CD14-positive monocyte (primary cell): Measurements from ENCODE around the gene RCE1. TPM values are rescaled to one million over a fixed set of nuclear protein-coding genes. Genes with fewer than 3 reads are reported as not detected.

Experiments used
- DNase-seq, 3 donors: peaks; one replicate each; pipeline ENCODE4 v3.0.0-alpha.2; 2011 to 2022
- H2AFZ ChIP-seq: 2 replicates; pipeline ENCODE4 v1.6.0; 2012; ENCODE audit warnings: mild to moderate bottlenecking, low read depth, low read length, inconsistent platforms; ENCODE audit not compliant: insufficient read depth, poor library complexity, severe bottlenecking
- H3K27ac ChIP-seq, 2 donors: 1 replicate in 1 of 2; 2 replicates in 1 of 2; pipeline ENCODE4 v1.5.1; 2012 to 2013; ENCODE audit warnings: low read length in 2 of 2, control low read depth in 1 of 2, inconsistent platforms in 1 of 2, low read depth in 1 of 2, mild to moderate bottlenecking in 1 of 2
- H3K27me3 ChIP-seq, 2 donors: one replicate each; pipeline versions ENCODE4 v1.6.0 to v1.6.1; 2011 to 2013; ENCODE audit warnings: low read length in 2 of 2; ENCODE audit not compliant: control insufficient read depth in 2 of 2, insufficient read depth in 2 of 2
- H3K36me3 ChIP-seq, 2 donors: replicated peaks in 1 of 2; 1 replicate in 1 of 2; 2 replicates in 1 of 2; pipeline versions ENCODE4 v1.5.1 to v1.6.1; 2012 to 2013; ENCODE audit warnings: low read length in 2 of 2, control low read depth in 1 of 2, inconsistent platforms in 1 of 2, mild to moderate bottlenecking in 1 of 2; ENCODE audit not compliant: insufficient read depth in 2 of 2, control insufficient read depth in 1 of 2
- H3K4me1 ChIP-seq, 2 donors: 1 replicate in 1 of 2; 2 replicates in 1 of 2; pipeline versions ENCODE4 v1.5.1 to v1.6.1; 2012 to 2013; ENCODE audit warnings: low read length in 2 of 2, control low read depth in 1 of 2, inconsistent platforms in 1 of 2, mild to moderate bottlenecking in 1 of 2, moderate library complexity in 1 of 2; ENCODE audit not compliant: insufficient read depth in 2 of 2, control insufficient read depth in 1 of 2
- H3K4me2 ChIP-seq: replicated peaks from 2 replicates; pipeline ENCODE3; 2012; ENCODE audit warnings: low read length, moderate library complexity, mild to moderate bottlenecking; ENCODE audit not compliant: poor library complexity, severe bottlenecking; ENCODE audit errors: extremely low read depth
- H3K4me3 ChIP-seq, 3 experiments: fragments of 200-600 bp in 1 of 3; sonication (generic) in 1 of 3; replicated peaks in 1 of 3; 1 replicate in 2 of 3; 2 replicates in 1 of 3; pipeline ENCODE4 v1.5.1; 2011 to 2013; ENCODE audit warnings: low read length in 3 of 3, mild to moderate bottlenecking in 3 of 3, control low read depth in 2 of 3, low read depth in 2 of 3, inconsistent platforms in 1 of 3, moderate library complexity in 1 of 3
- H3K79me2 ChIP-seq: 2 replicates; pipeline ENCODE4 v1.6.0; 2012; ENCODE audit warnings: mild to moderate bottlenecking, control low read depth, inconsistent platforms, low read length, moderate library complexity; ENCODE audit not compliant: insufficient read depth
- H3K9ac ChIP-seq: 2 replicates; pipeline ENCODE4 v1.6.0; 2017; ENCODE audit warnings: low read length, mild to moderate bottlenecking; ENCODE audit not compliant: insufficient read depth, poor library complexity, severe bottlenecking
- H3K9me3 ChIP-seq, 2 donors: replicated peaks in 1 of 2; 1 replicate in 1 of 2; 2 replicates in 1 of 2; pipeline versions ENCODE4 v1.5.1 to v1.6.1; 2012 to 2013; ENCODE audit warnings: low read length in 2 of 2, control low read depth in 1 of 2; ENCODE audit not compliant: control insufficient read depth in 1 of 2, insufficient read depth in 1 of 2
- H4K20me1 ChIP-seq: 2 replicates; pipeline ENCODE4 v1.6.0; 2012; ENCODE audit warnings: mild to moderate bottlenecking, low read length, control low read depth, moderate library complexity; ENCODE audit not compliant: insufficient read depth
- H3K27ac Mint-ChIP-seq, 7 donors: one replicate each; pipeline ENCODE4 v1.8.0; 2020; ENCODE audit warnings: mild to moderate bottlenecking in 7 of 7, mixed read lengths in 7 of 7, moderate library complexity in 6 of 7, inconsistent platforms in 2 of 7
- H3K27me3 Mint-ChIP-seq, 3 donors: one replicate each; pipeline ENCODE4 v1.8.0; 2021 to 2022; ENCODE audit warnings: low read depth in 3 of 3, mild to moderate bottlenecking in 3 of 3, mixed read lengths in 3 of 3, moderate library complexity in 3 of 3, inconsistent platforms in 1 of 3
- H3K36me3 Mint-ChIP-seq, 2 donors: one replicate each; pipeline ENCODE4 v1.8.0; 2020; ENCODE audit warnings: mixed read lengths in 2 of 2, inconsistent platforms in 1 of 2, mild to moderate bottlenecking in 1 of 2
- H3K4me1 Mint-ChIP-seq: one replicate; pipeline ENCODE4 v1.8.0; 2020; ENCODE audit warnings: mild to moderate bottlenecking, mixed read lengths
- H3K4me3 Mint-ChIP-seq, 2 donors: one replicate each; pipeline ENCODE4 v1.8.0; 2020; ENCODE audit warnings: mild to moderate bottlenecking in 2 of 2, mixed read lengths in 2 of 2, moderate library complexity in 1 of 2
- H3K9me3 Mint-ChIP-seq, 7 donors: one replicate each; pipeline ENCODE4 v1.8.0; 2020 to 2022; ENCODE audit warnings: mixed read lengths in 7 of 7, mild to moderate bottlenecking in 6 of 7, moderate library complexity in 6 of 7, inconsistent platforms in 2 of 7
- WGBS: methylation state at CpG from one replicate; pipeline ENCODE4 v1.1.5; 2013; ENCODE audit warnings: missing lambda C conversion rate; ENCODE audit not compliant: insufficient coverage; 5-methylcytosine and 5-hydroxymethylcytosine counted together
- intact Hi-C, 2 donors: fragments of 100-400 bp; cut with micrococcal nuclease; formaldehyde crosslinking; loops; one replicate each; pipeline versions ENCODE4 v1.15.0 to v1.15.1; 2023
- polyA plus RNA-seq, 3 donors: library from polyadenylated mRNA; depleted of rRNA in 1 of 3; unstranded in 2 of 3; stranded (reverse) in 1 of 3; fragments of 300-500 nt in 2 of 3; fragments of >200 nt in 1 of 3; fragmentation: Illumina TruSeq in 2 of 3; gene quantifications; 1 replicate in 2 of 3; 2 replicates in 1 of 3; pipeline ENCODE4 v1.2.3, GENCODE V29; 2012 to 2021
- TF ChIP-seq, protein P1 (sequence below): fragments of 200-600 bp; IDR thresholded peaks from one replicate; pipeline ENCODE4 v1.8.0; 2022; ENCODE audit warnings: antibody characterized with exemption, mild to moderate bottlenecking

The RCE1 gene
- polyA plus RNA-seq, 3 donors: 20.3 to 24.7 (median 22.8) TPM

- H3K4me1 Mint-ChIP-seq: peaks cover 37% of the 10 kb centered on the region
- H3K9ac ChIP-seq: peak overlapping the region; percentile 100
- H3K9me3 Mint-ChIP-seq: no peaks in the 10 kb centered on the region
Measured at GRCh38 chr11:66843776-66844495, 695 bp downstream of the RCE1 start.

GRCh38 chr11:66844496-66845142, 1.4 kb downstream of the RCE1 start:
- H3K4me1 ChIP-seq: peaks cover 23 to 30% of the 10 kb centered on the region in 2 donors
- peak overlapping the region; percentile 100 for H3K9ac ChIP-seq
- H2AFZ ChIP-seq: no peak overlapping the region
- Mint-ChIP-seq H3K4me1 (peaks cover 37% of the 10 kb centered on the region), H3K4me3 (peak overlapping the region in 1 of 2 donors; percentile 78), H3K27me3 (no peaks in the 10 kb centered on the region), H3K27ac (peak overlapping the region in 4 of 7 donors; percentile 0 to 92 (median 87)), H3K9me3 (no peaks in the 10 kb centered on the region), H3K36me3 (peaks cover 29 to 44% of the 10 kb centered on the region in 2 donors)
- H3K79me2 ChIP-seq: peaks cover 59% of the 10 kb centered on the region
- peak overlapping the region in 1 of 3 experiments; percentile 91 for H3K4me3 ChIP-seq
- H3K36me3 ChIP-seq: peaks cover 37 to 42% of the 10 kb centered on the region in 2 donors
- intact Hi-C loops: loop anchor here (10.0 kb wide), 2 partner anchors 430 to 550 kb away; partner anchors contain the start of gene RAD9A (in 1 of the 2)
- WGBS: 96% methylated on average over 12 of the region's 12 CpGs
- TF ChIP-seq, protein P1, sequence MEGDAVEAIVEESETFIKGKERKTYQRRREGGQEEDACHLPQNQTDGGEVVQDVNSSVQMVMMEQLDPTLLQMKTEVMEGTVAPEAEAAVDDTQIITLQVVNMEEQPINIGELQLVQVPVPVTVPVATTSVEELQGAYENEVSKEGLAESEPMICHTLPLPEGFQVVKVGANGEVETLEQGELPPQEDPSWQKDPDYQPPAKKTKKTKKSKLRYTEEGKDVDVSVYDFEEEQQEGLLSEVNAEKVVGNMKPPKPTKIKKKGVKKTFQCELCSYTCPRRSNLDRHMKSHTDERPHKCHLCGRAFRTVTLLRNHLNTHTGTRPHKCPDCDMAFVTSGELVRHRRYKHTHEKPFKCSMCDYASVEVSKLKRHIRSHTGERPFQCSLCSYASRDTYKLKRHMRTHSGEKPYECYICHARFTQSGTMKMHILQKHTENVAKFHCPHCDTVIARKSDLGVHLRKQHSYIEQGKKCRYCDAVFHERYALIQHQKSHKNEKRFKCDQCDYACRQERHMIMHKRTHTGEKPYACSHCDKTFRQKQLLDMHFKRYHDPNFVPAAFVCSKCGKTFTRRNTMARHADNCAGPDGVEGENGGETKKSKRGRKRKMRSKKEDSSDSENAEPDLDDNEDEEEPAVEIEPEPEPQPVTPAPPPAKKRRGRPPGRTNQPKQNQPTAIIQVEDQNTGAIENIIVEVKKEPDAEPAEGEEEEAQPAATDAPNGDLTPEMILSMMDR: no peak
- peaks cover 28% of the 10 kb centered on the region for H4K20me1 ChIP-seq
- no peaks in the 10 kb centered on the region for H3K27me3 ChIP-seq
- DNase-seq: no peak
- peak overlapping the region; percentile 95 for H3K4me2 ChIP-seq
- H3K9me3 ChIP-seq: no peaks in the 10 kb centered on the region
- H3K27ac ChIP-seq: peak overlapping the region in 1 of 2 donors; percentile 98

More at GRCh38 chr11:66843776-66844495, 695 bp downstream of the RCE1 start:
- 24% methylated on average over 16 of the region's 16 CpGs for WGBS
- Histone ChIP-seq H2AFZ (peak overlapping the region; percentile 87), H3K4me2 (peak overlapping the region; percentile 95), H3K4me3 (peak overlapping the region; percentile 76 to 91 (median 82)), H3K27ac (peak overlapping the region in 1 of 2 donors; percentile 98), H3K79me2 (peaks cover 62% of the 10 kb centered on the region), H3K4me1 (peaks cover 23 to 30% of the 10 kb centered on the region in 2 donors), H3K9me3 (no peaks in the 10 kb centered on the region), H4K20me1 (peaks cover 35% of the 10 kb centered on the region), H3K36me3 (peaks cover 37 to 41% of the 10 kb centered on the region in 2 donors), H3K27me3 (no peaks in the 10 kb centered on the region)
- H3K27ac Mint-ChIP-seq: peak overlapping the region; percentile 83 to 93 (median 90)
- H3K36me3 Mint-ChIP-seq: peaks cover 29 to 46% of the 10 kb centered on the region in 2 donors
- peak in 1 of 3 donors; percentile 2 for DNase-seq
- H3K4me3 Mint-ChIP-seq: peak overlapping the region; percentile 78 to 91
- TF ChIP-seq, protein P1: no peak
- no peaks in the 10 kb centered on the region for H3K27me3 Mint-ChIP-seq
- intact Hi-C loops: loop anchor here (2.0 to 10.0 kb wide), 3 partner anchors 429 to 551 kb away; partner anchors contain the start of genes BRMS1 (in 1 of the 2) and RAD9A (in 1 of the 2)
